Skin of body (tissue), 2 donors: ENCODE data around the gene PRKG2. TPM values are rescaled to one million over a fixed set of nuclear protein-coding genes. Genes with fewer than 3 reads are reported as not detected.
A peak's percentile ranks its signal among the peaks of the same experiment; 100 is the strongest.

Source experiments
- DNase-seq: peaks from one replicate; lab custom pipeline; 2025; lab: John Stamatoyannopoulos, UW
- total RNA-seq: library from RNA; depleted of rRNA; stranded (reverse); fragments of >200 nt; gene quantifications from one replicate; pipeline ENCODE4 v1.2.3, GENCODE V29; 2014

The PRKG2 gene
- total RNA-seq, 1 donor from 2014 or later: 15.0 TPM

DNA sequence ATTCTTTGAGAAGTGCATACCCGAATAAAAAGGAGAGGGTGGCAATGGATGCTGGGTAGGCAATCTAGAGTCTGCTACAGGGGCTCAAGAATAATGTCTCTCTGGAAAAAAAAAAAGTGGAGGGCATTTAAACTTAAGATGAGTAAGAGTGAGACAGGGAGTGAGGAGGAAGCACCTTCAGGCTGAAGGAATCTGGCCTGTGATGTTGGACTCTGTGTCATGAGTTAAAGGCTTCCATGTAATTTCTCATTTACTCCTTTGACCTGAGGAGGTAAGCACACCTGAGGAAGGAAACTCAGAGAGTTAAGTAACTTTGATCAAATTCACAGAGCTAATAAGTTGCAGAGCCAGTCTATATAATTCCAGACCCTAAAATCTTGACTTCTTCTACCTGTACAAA, 3.2 kb upstream of the PRKG2 start:
- DNase-seq: no peak

DNA sequence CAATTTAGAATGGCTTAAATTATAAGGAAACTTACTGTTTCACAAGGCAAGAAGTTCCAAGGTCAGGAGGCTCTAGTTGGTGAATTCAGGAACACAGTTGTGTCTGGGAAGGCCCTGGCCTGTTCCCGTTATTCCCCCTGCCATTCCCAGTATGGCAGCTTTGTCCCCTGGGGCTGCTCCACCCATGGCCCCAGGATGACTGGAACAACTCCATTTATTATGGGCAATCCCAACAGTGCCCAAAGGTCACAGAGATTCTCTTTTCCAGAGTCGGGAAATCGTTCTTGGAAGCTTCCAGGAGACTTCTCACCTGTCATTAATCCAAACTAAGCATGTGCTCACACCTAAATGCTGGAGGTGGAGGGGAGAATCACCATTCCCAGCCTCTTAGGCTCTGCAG, 2.8 kb upstream of the PRKG2 start:
- DNase-seq: no peak

- no peak for DNase-seq
Observed at GRCh38 chr4:81215931-81216330, 909 bp upstream of the PRKG2 start.

DNA sequence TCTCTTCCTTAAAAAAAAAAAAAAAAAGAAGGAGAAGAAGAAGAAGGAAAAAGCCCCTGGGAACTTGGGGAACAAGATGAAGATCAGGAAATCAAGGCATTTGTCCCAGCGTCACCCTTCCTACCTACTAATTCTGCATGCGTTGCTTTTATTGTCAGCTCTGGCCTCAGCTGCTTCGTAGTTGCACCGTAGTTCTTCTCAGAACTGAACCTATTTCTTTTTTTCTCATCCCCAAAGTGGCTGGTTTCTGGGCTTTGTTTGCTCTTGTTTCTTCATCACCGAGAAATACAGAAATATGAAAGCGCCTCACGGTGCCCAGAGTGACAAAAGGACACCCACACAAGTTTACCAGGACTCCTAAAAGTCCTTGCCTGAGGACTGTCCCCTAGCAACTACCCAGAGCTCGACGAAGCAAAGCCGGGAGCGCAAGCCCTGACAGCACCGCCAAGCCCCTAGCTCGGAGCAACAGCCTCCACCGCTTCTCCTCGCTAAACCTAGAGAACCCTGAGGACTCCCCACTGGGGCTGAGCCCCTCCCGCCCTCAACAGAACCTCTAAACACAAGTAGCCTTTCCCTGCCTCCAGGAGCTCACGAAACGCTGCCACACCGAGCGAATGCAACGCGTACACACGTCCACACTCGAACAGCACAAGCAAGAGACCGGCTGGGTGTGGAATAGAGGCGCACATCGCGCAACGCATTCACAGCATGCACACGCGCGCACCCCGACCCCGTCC, 710 bp downstream of the PRKG2 start:
- DNase-seq: peak; percentile 6

DNA sequence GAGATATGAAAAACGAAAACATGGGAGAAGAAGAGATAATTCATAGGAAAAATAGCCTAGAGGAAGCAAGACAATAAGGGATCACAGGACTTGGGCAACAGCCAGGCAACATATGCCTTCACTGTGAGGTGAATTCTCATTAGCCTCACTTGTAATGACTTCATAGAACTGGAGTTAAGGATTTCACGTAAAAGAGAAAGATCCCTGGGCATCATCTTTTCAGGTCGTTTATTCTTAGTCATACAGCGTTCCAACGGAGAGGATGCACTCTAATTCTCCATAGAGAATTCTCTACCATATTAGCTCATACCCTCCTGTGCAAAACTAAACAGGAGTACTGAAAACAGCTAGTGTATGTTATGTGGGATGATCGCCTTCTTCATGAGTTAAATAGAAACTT, 1.4 kb downstream of the PRKG2 start:
- no peak for DNase-seq

DNA sequence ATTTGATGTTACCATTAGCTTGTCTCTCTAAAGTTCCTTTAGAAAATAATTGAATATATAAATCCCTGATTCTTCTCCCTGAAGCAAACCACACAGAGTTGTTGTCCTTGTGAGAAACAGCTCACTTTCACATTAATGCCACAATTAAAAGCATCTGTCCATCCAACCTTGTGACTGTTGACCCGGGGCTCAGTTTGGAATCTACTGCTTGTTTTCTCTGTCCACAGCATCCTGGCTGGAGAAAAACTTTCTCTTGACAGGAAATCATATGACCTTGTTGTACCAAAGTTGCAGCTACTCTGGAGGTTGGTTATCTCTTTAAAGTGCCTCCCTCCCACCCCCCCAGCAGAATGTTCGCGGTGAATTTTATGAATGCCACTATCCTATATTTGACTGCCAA, 3.1 kb downstream of the PRKG2 start:
- no peak for DNase-seq

- DNase-seq: no peak
Observed at GRCh38 chr4:81207828-81208227, 7.2 kb downstream of the PRKG2 start.

GRCh38 chr4:81205302-81205701, 9.7 kb downstream of the PRKG2 start:
- no peak for DNase-seq

DNA sequence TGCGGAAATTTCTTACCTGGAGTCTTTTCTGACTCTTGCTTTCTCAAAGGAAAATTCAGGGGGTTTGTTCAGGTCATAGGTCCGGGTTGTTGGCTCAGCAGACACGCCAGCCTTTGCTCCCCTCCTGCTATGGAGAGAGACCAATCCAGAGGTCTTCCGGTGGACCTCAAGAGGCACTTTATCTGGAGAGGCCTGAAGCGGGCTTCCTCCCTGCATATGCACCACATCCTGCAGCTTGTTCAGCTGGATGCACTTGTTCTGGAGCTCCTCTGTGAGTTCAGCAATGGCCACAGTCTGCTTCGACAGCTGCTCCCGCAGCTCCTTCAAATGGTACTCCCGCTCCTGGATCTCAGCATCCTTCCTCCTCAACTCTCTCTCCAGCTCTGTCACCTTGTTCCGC, 10.5 kb downstream of the PRKG2 start:
- no peak for DNase-seq

GRCh38 chr4:81199831-81200230, 15.2 kb downstream of the PRKG2 start:
- DNase-seq: peak; percentile 22

GRCh38 chr4:81198609-81199008, 16.4 kb downstream of the PRKG2 start:
- DNase-seq: no peak

DNA sequence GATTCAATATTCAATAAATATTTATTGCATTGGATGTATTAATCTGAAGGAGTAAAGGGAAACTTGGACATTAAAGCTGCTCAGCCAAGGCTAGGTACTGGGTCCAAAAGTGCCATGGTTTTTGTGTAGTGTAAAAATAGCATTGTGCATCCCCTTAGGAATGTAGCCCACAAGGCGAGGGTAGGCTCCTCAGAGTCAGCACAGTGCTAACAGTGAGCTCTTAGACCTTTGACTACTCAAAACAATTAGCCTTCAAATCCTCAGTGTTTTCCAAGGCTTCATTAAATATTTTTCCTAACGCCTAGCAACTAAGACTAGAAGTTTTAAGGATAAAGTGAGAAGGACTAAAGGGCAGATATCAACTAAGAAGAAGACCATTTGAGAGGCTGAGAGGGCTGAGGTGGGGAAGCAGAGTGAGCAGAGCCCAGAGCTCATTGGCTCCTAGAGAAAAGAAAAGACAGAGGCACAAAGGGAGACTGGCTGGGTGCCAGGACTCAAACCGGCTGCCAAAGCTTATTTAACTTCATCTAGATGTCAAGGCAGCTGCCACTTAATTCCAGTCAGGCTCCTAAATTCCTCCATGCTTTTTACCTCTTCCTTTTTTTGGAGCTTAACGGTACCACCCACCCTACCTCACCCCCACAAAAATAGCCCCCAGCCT, 17.0 kb downstream of the PRKG2 start:
- DNase-seq: no peak

DNA sequence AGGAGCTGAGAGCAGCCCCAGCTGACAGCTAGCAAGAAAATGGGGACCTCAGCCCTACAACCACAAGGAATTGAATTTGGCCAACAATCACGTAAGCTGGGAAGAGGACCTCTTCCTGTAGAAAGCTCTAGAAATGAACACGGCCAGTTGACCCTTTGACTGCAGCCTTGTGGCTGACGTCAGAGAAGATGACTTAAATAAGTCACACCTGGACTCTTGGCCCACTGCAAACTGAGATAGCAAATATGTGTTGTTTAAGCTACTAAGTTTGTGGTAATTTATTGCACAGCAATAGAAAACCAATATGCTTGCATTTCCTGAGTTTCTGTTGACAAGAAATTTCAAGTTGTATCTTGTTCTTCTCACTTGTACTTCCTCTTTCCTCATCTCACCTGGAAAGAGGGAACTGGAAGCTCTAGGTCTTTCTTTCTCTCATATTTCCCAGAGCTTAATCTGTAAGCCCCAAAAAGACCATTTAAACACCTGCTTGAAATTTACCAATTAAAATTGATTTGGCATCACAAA, 18.8 kb downstream of the PRKG2 start:
- no peak for DNase-seq

GRCh38 chr4:81195475-81195874, 19.5 kb downstream of the PRKG2 start:
- DNase-seq: no peak

GRCh38 chr4:81194286-81194685, 20.7 kb downstream of the PRKG2 start:
- peak; percentile 58 for DNase-seq

DNA sequence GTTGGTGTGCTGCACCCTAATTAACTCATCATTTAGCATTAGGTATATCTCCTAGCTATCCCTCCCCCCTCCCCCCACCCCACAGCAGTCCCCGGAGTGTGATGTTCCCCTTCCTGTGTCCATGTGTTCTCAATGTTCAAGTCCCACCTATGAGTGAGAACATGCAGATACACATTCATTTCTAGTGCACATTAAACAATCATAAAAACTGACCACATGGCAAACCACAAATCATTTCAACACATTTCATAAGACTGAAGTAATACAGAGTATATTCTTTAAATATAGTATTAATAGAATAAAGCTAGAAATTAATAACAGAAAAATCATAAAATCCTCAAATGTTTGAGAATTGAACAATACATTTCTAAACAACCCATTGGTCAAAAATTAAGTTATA, 34.1 kb downstream of the PRKG2 start:
- DNase-seq: no peak

- DNase-seq: peak; percentile 20
Observed at GRCh38 chr4:81179326-81179725, 35.7 kb downstream of the PRKG2 start.

DNA sequence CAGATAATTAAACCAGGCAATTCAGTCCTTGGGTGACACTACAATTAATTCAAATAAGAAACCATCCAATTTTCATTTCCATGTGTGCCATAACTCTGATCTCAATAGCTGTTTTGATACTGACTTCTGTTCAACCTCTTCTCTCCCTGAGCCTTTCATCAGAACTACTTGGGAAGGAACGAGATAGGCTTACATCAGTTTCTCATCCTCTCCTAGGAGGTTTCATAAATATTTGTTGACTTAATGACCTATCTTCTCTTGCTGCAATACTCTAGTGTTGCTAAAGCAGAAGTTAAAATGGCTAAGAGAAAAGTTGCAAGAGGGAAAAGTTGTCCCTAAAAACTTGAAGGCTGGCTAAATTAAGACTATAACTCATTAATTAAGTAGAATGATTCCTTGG, 41.8 kb downstream of the PRKG2 start:
- DNase-seq: no peak

DNA sequence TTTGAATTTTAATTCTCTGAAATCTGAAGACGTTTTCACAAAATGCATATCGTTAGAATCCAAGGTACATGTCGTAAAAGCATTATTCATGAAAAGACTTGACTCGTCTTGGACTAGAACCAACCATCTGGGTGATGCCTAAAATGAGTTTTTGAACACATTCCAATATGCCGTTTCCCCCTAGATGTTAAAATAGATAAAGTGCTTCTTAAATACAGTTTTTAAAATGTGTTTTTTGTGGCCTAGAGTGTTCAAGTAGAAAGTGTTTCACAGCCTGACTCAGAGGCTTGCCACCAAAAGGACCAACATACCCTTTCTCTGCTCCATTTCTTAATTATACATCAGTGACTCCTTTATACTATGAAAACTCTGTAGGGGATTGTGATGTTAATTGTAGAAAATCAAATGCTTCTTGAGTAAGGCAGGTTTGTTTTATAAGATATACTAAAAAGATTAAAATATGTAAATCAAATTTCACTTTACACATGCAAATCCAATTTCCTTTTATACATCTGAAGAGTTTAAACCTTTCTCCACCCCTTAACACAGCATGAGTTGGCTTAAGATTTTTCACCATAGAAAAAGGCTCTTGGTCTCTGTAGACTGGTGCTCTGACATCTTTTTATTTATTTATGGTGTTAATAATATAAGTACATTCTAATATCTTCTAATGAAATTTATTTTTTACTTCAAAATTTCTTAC, 48.4 kb downstream of the PRKG2 start:
- DNase-seq: peak; percentile 71

DNA sequence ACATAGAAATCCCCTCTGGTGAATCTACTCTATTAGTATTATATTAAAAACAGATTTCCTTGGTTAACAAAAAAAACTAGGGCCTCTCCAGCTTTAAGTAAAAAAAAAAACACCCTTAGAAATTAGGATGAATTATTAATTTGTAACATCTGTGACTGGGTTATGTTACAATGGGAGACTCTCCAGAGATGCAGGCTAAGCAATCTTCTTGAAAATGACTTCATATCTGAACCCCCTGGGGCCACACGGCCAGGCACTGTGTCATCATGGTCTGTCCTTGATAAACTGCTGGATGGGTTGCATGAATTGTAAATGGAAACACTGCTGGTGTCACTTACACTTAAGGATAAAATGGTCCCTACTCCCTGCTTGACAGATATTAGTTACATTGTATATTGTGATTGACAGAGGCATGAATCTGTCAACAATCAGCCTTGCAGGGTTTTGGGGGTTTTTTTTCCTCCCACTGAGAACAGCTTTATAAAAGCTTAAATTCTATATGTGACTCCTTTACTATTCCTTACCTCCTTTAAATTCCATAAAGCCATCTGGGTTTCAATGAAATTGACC, 49.1 kb downstream of the PRKG2 start:
- peak; percentile 91 for DNase-seq

DNA sequence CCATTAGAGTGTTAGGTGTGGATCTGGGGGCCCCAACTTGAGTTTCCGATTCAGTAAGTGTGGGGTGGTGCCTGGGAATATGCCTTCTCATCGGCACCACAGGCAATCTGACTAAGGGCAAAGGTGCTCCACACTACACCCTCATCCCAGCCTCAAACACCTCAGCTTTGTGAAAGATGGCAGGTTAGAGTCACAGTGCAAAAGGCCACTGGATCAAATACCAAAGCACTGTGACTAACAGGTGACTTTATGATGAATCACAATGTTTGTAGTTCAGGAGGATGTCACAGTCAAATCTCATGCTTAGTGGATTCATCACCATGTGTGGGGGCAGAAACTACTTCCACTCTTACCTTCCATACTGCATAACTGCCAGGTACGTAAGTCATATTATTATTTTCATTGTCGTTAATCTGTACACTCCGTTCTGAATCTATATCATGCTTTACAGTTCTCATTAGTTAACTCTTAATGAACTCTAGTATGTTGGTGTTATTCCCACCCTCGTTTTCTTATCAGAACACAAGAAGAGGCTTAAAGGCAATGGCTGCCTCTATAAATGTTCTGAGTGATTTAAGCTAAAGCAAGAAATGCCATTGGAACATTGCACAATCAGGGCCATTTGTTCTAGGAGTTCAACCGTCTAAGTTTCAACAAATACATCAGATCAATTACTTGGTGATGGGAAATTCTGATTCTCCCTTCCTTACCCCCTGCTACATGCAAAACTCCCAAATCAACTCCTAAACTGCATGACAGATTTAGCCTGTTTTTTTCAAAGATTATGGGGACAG, 50.2 kb downstream of the PRKG2 start:
- DNase-seq: peak; percentile 21
